Mucosa of rectum (tissue), 2 donors: Measurements from ENCODE around the gene KIF18B.

Experiments
- H3K27ac ChIP-seq, 2 donors: one replicate each; pipeline ENCODE4 v1.7.0; 2013; ENCODE audit warnings: inconsistent platforms in 2 of 2, low read depth in 2 of 2, low read length in 2 of 2
- H3K27me3 ChIP-seq, 2 donors: one replicate each; pipeline ENCODE4 v1.7.0; 2013; ENCODE audit warnings: low read length in 2 of 2; ENCODE audit not compliant: control insufficient read depth in 2 of 2, insufficient read depth in 2 of 2
- H3K36me3 ChIP-seq, 2 donors: one replicate each; pipeline ENCODE4 v1.7.0; 2013; ENCODE audit warnings: low read length in 2 of 2; ENCODE audit not compliant: control insufficient read depth in 2 of 2, insufficient read depth in 2 of 2
- H3K4me1 ChIP-seq, 2 donors: one replicate each; pipeline ENCODE4 v1.7.0; 2013; ENCODE audit warnings: low read length in 2 of 2, mild to moderate bottlenecking in 1 of 2; ENCODE audit not compliant: control insufficient read depth in 2 of 2, insufficient read depth in 2 of 2
- H3K4me3 ChIP-seq, 2 donors: one replicate each; pipeline ENCODE4 v1.7.0; 2013; ENCODE audit warnings: low read length in 2 of 2
- H3K9ac ChIP-seq, 2 donors: one replicate each; pipeline ENCODE4 v1.7.0; 2013; ENCODE audit warnings: low read length in 2 of 2, low read depth in 1 of 2, mild to moderate bottlenecking in 1 of 2
- H3K9me3 ChIP-seq, 2 donors: one replicate each; pipeline ENCODE4 v1.7.0; 2013; ENCODE audit warnings: low read length in 2 of 2; ENCODE audit not compliant: control insufficient read depth in 2 of 2
- donor health status: healthy.
- donor health status: Normal muscosa, but diverticular disease.

The KIF18B gene

GRCh38 chr17:44969144-44969780 lies 21.7 kb upstream of the KIF18B start:
- Histone ChIP-seq H3K27me3 (peaks cover 35 to 43% of the 10 kb centered on the region in 2 donors), H3K4me1 (peaks cover 8 to 9% of the 10 kb centered on the region in 2 donors), H3K4me3 (peak overlapping the region in 1 of 2 donors; percentile 65), H3K36me3 (no peaks in the 10 kb centered on the region), H3K9ac (no peak overlapping the region), H3K9me3 (no peaks in the 10 kb centered on the region), H3K27ac (no peak overlapping the region)

GRCh38 chr17:44968225-44969143 lies 20.9 kb upstream of the KIF18B start, which contains the start of gene C1QL1:
Gene C1QL1, minus strand, starts transcription at chr17:44968303. Its CDS starts 255 bp downstream, at chr17:44968048.
- Histone ChIP-seq H3K27me3 (peaks cover 39 to 48% of the 10 kb centered on the region in 2 donors), H3K4me1 (peaks cover 8 to 9% of the 10 kb centered on the region in 2 donors), H3K9ac (no peak within 1 kb of the TSS)

GRCh38 chr17:44967907-44968224 lies 20.3 kb upstream of the KIF18B start:
- Histone ChIP-seq H3K9me3 (no peaks in the 10 kb centered on the region), H3K36me3 (no peaks in the 10 kb centered on the region), H3K4me3 (no peak overlapping the region), H3K4me1 (peaks cover 8 to 9% of the 10 kb centered on the region in 2 donors), H3K27ac (no peak overlapping the region), H3K9ac (no peak overlapping the region), H3K27me3 (peaks cover 42 to 48% of the 10 kb centered on the region in 2 donors)

More at GRCh38 chr17:44968225-44969143, 20.9 kb upstream of the KIF18B start, which contains the start of gene C1QL1:
- Histone ChIP-seq H3K36me3 (no peaks in the 10 kb centered on the region), H3K27ac (no peak within 1 kb of the TSS), H3K9me3 (no peaks in the 10 kb centered on the region), H3K4me3 (peak within 1 kb of the TSS; percentile 65 to 70)

GRCh38 chr17:44967026-44967906 lies 19.7 kb upstream of the KIF18B start:
- Histone ChIP-seq H3K36me3 (no peaks in the 10 kb centered on the region), H3K4me3 (peak overlapping the region in 1 of 2 donors; percentile 3), H3K27me3 (peaks cover 42 to 48% of the 10 kb centered on the region in 2 donors), H3K4me1 (peaks cover 8 to 9% of the 10 kb centered on the region in 2 donors), H3K9ac (no peak overlapping the region), H3K9me3 (no peaks in the 10 kb centered on the region), H3K27ac (no peak overlapping the region)

GRCh38 chr17:44966348-44967025 lies 18.9 kb upstream of the KIF18B start:
- H3K4me1 ChIP-seq: peaks cover 8 to 9% of the 10 kb centered on the region in 2 donors
- H3K27ac ChIP-seq: no peak overlapping the region
- H3K4me3 ChIP-seq: no peak overlapping the region
- peaks cover 41 to 48% of the 10 kb centered on the region in 2 donors for H3K27me3 ChIP-seq
- no peaks in the 10 kb centered on the region for H3K9me3 ChIP-seq
- H3K36me3 ChIP-seq: no peaks in the 10 kb centered on the region
- H3K9ac ChIP-seq: no peak overlapping the region

- H3K4me1 ChIP-seq: peaks cover 8 to 9% of the 10 kb centered on the region in 2 donors
- H3K36me3 ChIP-seq: no peaks in the 10 kb centered on the region
- H3K9ac ChIP-seq: no peak overlapping the region
- no peaks in the 10 kb centered on the region for H3K9me3 ChIP-seq
- no peak overlapping the region for H3K4me3 ChIP-seq
- no peak overlapping the region for H3K27ac ChIP-seq
- peaks cover 41 to 48% of the 10 kb centered on the region in 2 donors for H3K27me3 ChIP-seq
Measured at GRCh38 chr17:44965481-44966234, 18.1 kb upstream of the KIF18B start.

- peaks cover 27 to 33% of the 10 kb centered on the region in 2 donors for H3K27me3 ChIP-seq
Measured at GRCh38 chr17:44961921-44962350, 14.4 kb upstream of the KIF18B start.

GRCh38 chr17:44960691-44961090 lies 13.1 kb upstream of the KIF18B start:
- no peaks in the 10 kb centered on the region for H3K36me3 ChIP-seq
- H3K4me3 ChIP-seq: no peak overlapping the region
- H3K4me1 ChIP-seq: no peaks in the 10 kb centered on the region
- peaks cover 17 to 25% of the 10 kb centered on the region in 2 donors for H3K27me3 ChIP-seq
- no peaks in the 10 kb centered on the region for H3K9me3 ChIP-seq
- no peak overlapping the region for H3K9ac ChIP-seq
- H3K27ac ChIP-seq: no peak overlapping the region

More at GRCh38 chr17:44961921-44962350, 14.4 kb upstream of the KIF18B start:
- Histone ChIP-seq H3K27ac (no peak overlapping the region), H3K36me3 (no peaks in the 10 kb centered on the region), H3K9me3 (no peaks in the 10 kb centered on the region), H3K4me1 (no peaks in the 10 kb centered on the region), H3K4me3 (no peak overlapping the region), H3K9ac (no peak overlapping the region)
